Mammary epithelial cell (primary cell): ENCODE results near the gene CLASP1.

Experiments used
- EZH2 ChIP-seq: IDR thresholded peaks from 2 replicates; pipeline ENCODE4 v1.6.1; 2012; ENCODE audit warnings: low read length, inconsistent platforms, borderline replicate concordance
- TF ChIP-seq, protein P1 (sequence below), 2 donors: IDR thresholded peaks in 1 of 2; conservative IDR thresholded peaks in 1 of 2; 2 replicates each; pipeline ENCODE4 v1.5.1; 2011 to 2012; ENCODE audit warnings: inconsistent platforms in 2 of 2, low read length in 2 of 2, mild to moderate bottlenecking in 2 of 2, control low read depth in 1 of 2, low read depth in 1 of 2; ENCODE audit not compliant: insufficient read depth in 1 of 2; ENCODE audit errors: extremely low read depth in 1 of 2

DNA sequence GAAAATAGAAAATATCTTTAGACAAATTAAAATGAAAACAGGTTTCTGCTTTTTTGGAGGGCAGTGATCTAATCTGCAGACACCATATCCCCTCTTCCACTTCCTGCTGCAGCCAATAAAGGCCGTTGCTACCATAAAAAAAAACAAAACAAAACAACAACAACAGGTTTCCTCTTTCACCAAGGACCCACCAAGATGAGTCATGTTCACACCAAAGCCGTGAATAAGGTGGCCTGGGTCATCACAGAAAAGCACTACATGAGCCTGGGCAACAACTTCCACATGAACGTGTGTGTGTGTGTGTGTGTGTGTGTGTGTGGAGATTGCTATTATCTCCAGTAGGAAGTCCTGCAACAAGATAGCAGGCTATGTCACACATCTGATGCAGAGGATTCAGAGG is 339.5 kb downstream of the CLASP1 start:
- TF ChIP-seq, protein P1, sequence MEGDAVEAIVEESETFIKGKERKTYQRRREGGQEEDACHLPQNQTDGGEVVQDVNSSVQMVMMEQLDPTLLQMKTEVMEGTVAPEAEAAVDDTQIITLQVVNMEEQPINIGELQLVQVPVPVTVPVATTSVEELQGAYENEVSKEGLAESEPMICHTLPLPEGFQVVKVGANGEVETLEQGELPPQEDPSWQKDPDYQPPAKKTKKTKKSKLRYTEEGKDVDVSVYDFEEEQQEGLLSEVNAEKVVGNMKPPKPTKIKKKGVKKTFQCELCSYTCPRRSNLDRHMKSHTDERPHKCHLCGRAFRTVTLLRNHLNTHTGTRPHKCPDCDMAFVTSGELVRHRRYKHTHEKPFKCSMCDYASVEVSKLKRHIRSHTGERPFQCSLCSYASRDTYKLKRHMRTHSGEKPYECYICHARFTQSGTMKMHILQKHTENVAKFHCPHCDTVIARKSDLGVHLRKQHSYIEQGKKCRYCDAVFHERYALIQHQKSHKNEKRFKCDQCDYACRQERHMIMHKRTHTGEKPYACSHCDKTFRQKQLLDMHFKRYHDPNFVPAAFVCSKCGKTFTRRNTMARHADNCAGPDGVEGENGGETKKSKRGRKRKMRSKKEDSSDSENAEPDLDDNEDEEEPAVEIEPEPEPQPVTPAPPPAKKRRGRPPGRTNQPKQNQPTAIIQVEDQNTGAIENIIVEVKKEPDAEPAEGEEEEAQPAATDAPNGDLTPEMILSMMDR (conservative IDR thresholded peaks at IDR 0.05 in 1 of 2, IDR thresholded peaks at IDR 0.05 in 1 of 2; ENCODE audit: extremely low read depth in 1 of 2, insufficient read depth in 1 of 2, low read depth in 1 of 2, low read length in 2 of 2), result no peak
- no peak for TF ChIP-seq EZH2
